ENCODE data around the gene MED22. TPM values are rescaled to one million over a fixed set of nuclear protein-coding genes. Genes with fewer than 3 reads are reported as not detected.
"Not testable (repeated sequence)": the region's sequence is repeated elsewhere in the genome, so short reads cannot be mapped to it uniquely, and the experiment has no call there.

MED22 gene
- total RNA-seq, 1 experiment from 2014 or later, result 18.6 TPM

GRCh38 chr9:133327021-133327420, 20.9 kb downstream of the MED22 start:
- BruUV-seq (replicated peaks); H3K4me2 ChIP-seq (ENCODE audit: low read length); H3K4me1 ChIP-seq (ENCODE audit: control insufficient read depth in 1 of 2, insufficient read depth in 2 of 2, low read length in 2 of 2); H2AFZ ChIP-seq (ENCODE audit: low read depth, low read length, poor library complexity, severe bottlenecking); H3K9me2 ChIP-seq (ENCODE audit: insufficient read depth); H3K27me3 ChIP-seq (ENCODE audit: insufficient read depth, low read length); POLR2A ChIA-PET; H3K4me3 ChIP-seq (replicated peaks in 1 of 2; ENCODE audit: low read depth in 1 of 2, low read length in 2 of 2); H3K79me2 ChIP-seq (ENCODE audit: insufficient read depth, low read length); RAD21 ChIA-PET (ENCODE audit: low non-redundant PET in 1 of 2, low total read pairs in 2 of 2, uncharacterized antibody in 2 of 2, unreplicated experiment in 2 of 2); DNase-seq (ENCODE audit: low read depth, low spot score); H4K20me1 ChIP-seq (ENCODE audit: insufficient read depth); H3K9me3 ChIP-seq (ENCODE audit: control insufficient read depth in 1 of 2, insufficient read depth in 1 of 2, low read depth in 1 of 2, low read length in 2 of 2); H3K27ac ChIP-seq (ENCODE audit: low read depth, low read length); H3K9ac ChIP-seq (ENCODE audit: low read length); ATAC-seq: not testable (repeated sequence)
- peaks cover 13 to 14% of the 10 kb centered on the region in 2 experiments; a peak in 3 of 4 replicates for H3K36me3 ChIP-seq (ENCODE audit: control insufficient read depth in 1 of 2, insufficient read depth in 2 of 2, low read length in 2 of 2)
- CTCF ChIA-PET, result interaction anchor here (0.9 kb wide), 1 partner anchor 141 kb away, joined by 3 read pairs; no protein-coding TSS in a partner anchor
- intact Hi-C loops (cut with micrococcal nuclease), result loop anchor here (5.0 kb wide), 1 partner anchor 75 kb away; no protein-coding TSS in a partner anchor

GRCh38 chr9:133323991-133324703, 23.8 kb downstream of the MED22 start:
- ATAC-seq (no peak), DNase-seq (ENCODE audit: low read depth, low spot score) (no peak)
- Histone ChIP-seq H3K27me3 (ENCODE audit: insufficient read depth, low read length) (no peaks in the 10 kb centered on the region), H3K4me3 (replicated peaks in 1 of 2; ENCODE audit: low read depth in 1 of 2, low read length in 2 of 2) (no peak overlapping the region), H3K4me2 (ENCODE audit: low read length) (no peak overlapping the region), H2AFZ (ENCODE audit: low read depth, low read length, poor library complexity, severe bottlenecking) (no peak overlapping the region), H3K9me2 (ENCODE audit: insufficient read depth) (no peaks in the 10 kb centered on the region), H3K9me3 (ENCODE audit: control insufficient read depth in 1 of 2, insufficient read depth in 1 of 2, low read depth in 1 of 2, low read length in 2 of 2) (no peaks in the 10 kb centered on the region), H3K79me2 (ENCODE audit: insufficient read depth, low read length) (no peaks in the 10 kb centered on the region), H3K27ac (ENCODE audit: low read depth, low read length) (no peak overlapping the region), H4K20me1 (ENCODE audit: insufficient read depth) (no peaks in the 10 kb centered on the region), H3K36me3 (ENCODE audit: control insufficient read depth in 1 of 2, insufficient read depth in 2 of 2, low read length in 2 of 2) (no peaks in the 10 kb centered on the region), H3K4me1 (ENCODE audit: control insufficient read depth in 1 of 2, insufficient read depth in 2 of 2, low read length in 2 of 2) (no peaks in the 10 kb centered on the region), H3K9ac (ENCODE audit: low read length) (no peak overlapping the region)
- intact Hi-C loops (cut with micrococcal nuclease), result no loop called here
- ChIA-PET RAD21 (ENCODE audit: low non-redundant PET in 1 of 2, low total read pairs in 2 of 2, uncharacterized antibody in 2 of 2, unreplicated experiment in 2 of 2) (no interaction called here), CTCF (no interaction called here), POLR2A (no interaction called here)
- TF ChIP-seq ZFX (IDR thresholded peaks at IDR 0.05), result no peak
- no peak for TF ChIP-seq EZH2phosphoT487 (IDR thresholded peaks at IDR 0.05; ENCODE audit: borderline replicate concordance)
- no TSS peak for BruUV-seq (replicated peaks)
